A549 (cell line): ENCODE results near the gene CHMP6. TPM values are rescaled to one million over a fixed set of nuclear protein-coding genes. Genes with fewer than 3 reads are reported as not detected.

ENCODE experiments used
- ATAC-seq, 2 experiments: fragments of 200-7000 bp in 1 of 2; fragments of >200 bp in 1 of 2; cut with Nextera tagmentation in 1 of 2; cut with Tn5 transposase in 1 of 2; 3 replicates each; pipeline versions ENCODE4 v1.8.0 to v1.9.1; 2018 to 2020; ENCODE audit warnings: mild to moderate bottlenecking in 1 of 2, moderate library complexity in 1 of 2
- CTCF ChIA-PET: fragments of 300-600 bp; sonication (Branson Sonifier 250); formaldehyde crosslinking; extraction: SDS; loops from one replicate; lab custom pipeline; 2021; ENCODE audit warnings: antibody characterized with exemption, inconsistent platforms; lab: Yijun Ruan, JAX
- POLR2A ChIA-PET: fragments of 350-600 bp; formaldehyde crosslinking; extraction: SDS; loops from one replicate; lab custom pipeline; 2021; ENCODE audit warnings: antibody characterized with exemption, inconsistent platforms; lab: Yijun Ruan, JAX
- DNase-seq, 2 experiments: peaks; one replicate each; pipeline versions ENCODE4 v3.0.0 to v3.0.0-alpha.2; 2011 to 2016; ENCODE audit warnings: low read depth in 1 of 2, low spot score in 1 of 2
- FAIRE-seq: peaks from 2 replicates; lab custom pipeline; 2011; peaks lifted over from hg19 to GRCh38; lab: Jason Lieb, UNC
- H3K27ac ChIP-seq, 2 experiments: fragments of >200 bp; sonication (Bioruptor Twin); formaldehyde crosslinking; 3 replicates each; pipeline ENCODE4 v1.5.1; 2016 to 2017
- H3K4me1 ChIP-seq: fragments of >200 bp; sonication (Bioruptor Twin); formaldehyde crosslinking; 3 replicates; pipeline ENCODE4 v1.6.1; 2016
- H3K4me2 ChIP-seq: fragments of >200 bp; sonication (Bioruptor Twin); formaldehyde crosslinking; 3 replicates; pipeline ENCODE4 v1.6.1; 2016
- H3K4me3 ChIP-seq: fragments of >200 bp; sonication (Bioruptor Twin); formaldehyde crosslinking; 3 replicates; pipeline ENCODE4 v1.5.1; 2016
- H3K9me3 ChIP-seq: fragments of >200 bp; sonication (Bioruptor Twin); formaldehyde crosslinking; 3 replicates; pipeline ENCODE4 v1.6.1; 2016
- BCL3 ChIP-seq: fragments of >200 bp; sonication (Bioruptor Twin); formaldehyde crosslinking; IDR thresholded peaks from 3 replicates; pipeline ENCODE4 v1.6.1; 2016
- CEBPB ChIP-seq, 2 experiments: fragments of >200 bp in 1 of 2; sonication (Bioruptor Twin) in 1 of 2; formaldehyde crosslinking in 1 of 2; IDR thresholded peaks; 2 replicates each; pipeline ENCODE4 v1.6.1; 2012 to 2016
- CHD4 ChIP-seq: fragments of 200-600 bp; sonication (generic); IDR thresholded peaks from 2 replicates; pipeline ENCODE4 v1.6.1; 2016; ENCODE audit warnings: antibody characterized with exemption, mild to moderate bottlenecking, borderline replicate concordance
- GATA3 ChIP-seq: IDR thresholded peaks from 2 replicates; pipeline ENCODE4 v1.6.1; 2012; ENCODE audit warnings: borderline replicate concordance
- HDAC2 ChIP-seq: fragments of 200-600 bp; sonication (generic); IDR thresholded peaks from 2 replicates; pipeline ENCODE4 v1.6.1; 2016
- HEYL ChIP-seq: fragments of 250-450 bp; sonication (Bioruptor Pico); IDR thresholded peaks from 2 replicates; pipeline ENCODE4 v1.8.0; 2021; ENCODE audit warnings: mild to moderate bottlenecking, moderate library complexity
- HMGXB4 ChIP-seq: fragments of 250-450 bp; sonication (Bioruptor Pico); IDR thresholded peaks from 2 replicates; pipeline ENCODE4 v1.5.0; 2021; ENCODE audit warnings: mild to moderate bottlenecking, moderate library complexity, borderline replicate concordance
- KDM5A ChIP-seq: fragments of 200-600 bp; sonication (generic); IDR thresholded peaks from 2 replicates; pipeline ENCODE4 v1.6.1; 2016; ENCODE audit warnings: antibody characterized with exemption, mild to moderate bottlenecking
- POLR2A ChIP-seq: IDR thresholded peaks from 2 replicates; pipeline ENCODE4 v1.6.1; 2012; ENCODE audit warnings: mild to moderate bottlenecking, low read length
- REST ChIP-seq: fragments of 200-600 bp; sonication (generic); IDR thresholded peaks from 2 replicates; pipeline ENCODE4 v1.6.1; 2016; ENCODE audit warnings: antibody characterized with exemption, mild to moderate bottlenecking, moderate library complexity
- ZC3H11A ChIP-seq: fragments of 450-650 bp; IDR thresholded peaks from 2 replicates; pipeline ENCODE4 v1.6.1; 2014; ENCODE audit warnings: antibody characterized with exemption, mild to moderate bottlenecking
- WGBS: methylation state at CpG from one replicate; pipeline ENCODE4 v1.1.6; 2017; ENCODE audit errors: missing lambda C conversion rate; 5-methylcytosine and 5-hydroxymethylcytosine counted together
- polyA plus RNA-seq, 4 experiments: library from polyadenylated mRNA; depleted of rRNA in 3 of 4; stranded (reverse); fragments of >200 nt; fragmentation: RNase III in 1 of 4; extraction: RNeasy Plus Mini Kit Qiagen cat#74134 plus additional on column Dnase treatment in 1 of 4; gene quantifications; 2 replicates in 3 of 4; 3 replicates in 1 of 4; pipeline ENCODE4 v1.2.3, GENCODE V29; 2011 to 2017

Gene CHMP6
- polyA plus RNA-seq, 2 of the 4 experiments (the other 2 are of a cell fraction), result 28.9 to 30.8 TPM

- TF ChIP-seq REST, result no peak
- TF ChIP-seq BCL3, result no peak
- no peak for TF ChIP-seq ZC3H11A
- TF ChIP-seq HMGXB4 (CRISPR knock-in tag), result no peak
- no peak for TF ChIP-seq HEYL (CRISPR knock-in tag)
- TF ChIP-seq, all 56 proteins: peak for 0
Measured at GRCh38 chr17:80971704-80972304, 19.8 kb upstream of the CHMP6 start (continued).

- no peak for FAIRE-seq
- Histone ChIP-seq H3K4me3 (no peak overlapping the region), H3K4me1 (peaks cover 4% of the 10 kb centered on the region; the same call in 2 of the 3 replicates), H3K27ac (no peak overlapping the region), H3K9me3 (no peaks in the 10 kb centered on the region), H3K4me2 (no peak overlapping the region)
- no peak for DNase-seq
- POLR2A ChIA-PET, result no interaction called here
- CTCF ChIA-PET, result interaction anchor here (0.6 to 4.3 kb wide), 3 partner anchors 8 to 549 kb away, joined by 3 to 31 read pairs (median 3); no protein-coding TSS in a partner anchor
- no peak for ATAC-seq
- TF ChIP-seq GATA3 (no peak), HDAC2 (no peak), KDM5A (no peak), REST (no peak)
- 67% methylated on average over 3 of the region's 3 CpGs for WGBS
Measured at GRCh38 chr17:80976701-80977100, 14.9 kb upstream of the CHMP6 start.

- Histone ChIP-seq H3K4me3 (no peak overlapping the region), H3K9me3 (no peaks in the 10 kb centered on the region), H3K27ac (no peak overlapping the region), H3K4me1 (peaks cover 4% of the 10 kb centered on the region; the same call in 2 of the 3 replicates), H3K4me2 (no peak overlapping the region)
- ATAC-seq (no peak), FAIRE-seq (no peak), DNase-seq (no peak)
- ChIA-PET CTCF (interaction anchor here (0.6 to 4.3 kb wide), 3 partner anchors 8 to 549 kb away, joined by 3 to 31 read pairs (median 17); no protein-coding TSS in a partner anchor), POLR2A (no interaction called here)
- peak in 1 of 2 experiments; percentile 34; a peak in 1 of 4 replicates for TF ChIP-seq CEBPB (IDR thresholded peaks at IDR 0.05)
- 0 out of 2 replicates have a peak, but pooled peaks have one; percentile 62 for TF ChIP-seq CHD4
- no peak for TF ChIP-seq POLR2A
- no peak for TF ChIP-seq REST
- 26% methylated on average over 4 of the region's 4 CpGs for WGBS
Measured at GRCh38 chr17:80977172-80977571, 14.5 kb upstream of the CHMP6 start.
